GM12872 (cell line): Measurements from ENCODE around the gene ZNF860.

ENCODE experiments used
- TF ChIP-seq, protein P1 (sequence below): IDR thresholded peaks from 3 replicates; pipeline ENCODE4 v1.5.1; 2011; ENCODE audit warnings: low read depth, mild to moderate bottlenecking, low read length, moderate library complexity; ENCODE audit not compliant: insufficient read depth

The ZNF860 gene

GRCh38 chr3:31973081-31973480 lies 8.5 kb upstream of the ZNF860 start:
- TF ChIP-seq, protein P1, sequence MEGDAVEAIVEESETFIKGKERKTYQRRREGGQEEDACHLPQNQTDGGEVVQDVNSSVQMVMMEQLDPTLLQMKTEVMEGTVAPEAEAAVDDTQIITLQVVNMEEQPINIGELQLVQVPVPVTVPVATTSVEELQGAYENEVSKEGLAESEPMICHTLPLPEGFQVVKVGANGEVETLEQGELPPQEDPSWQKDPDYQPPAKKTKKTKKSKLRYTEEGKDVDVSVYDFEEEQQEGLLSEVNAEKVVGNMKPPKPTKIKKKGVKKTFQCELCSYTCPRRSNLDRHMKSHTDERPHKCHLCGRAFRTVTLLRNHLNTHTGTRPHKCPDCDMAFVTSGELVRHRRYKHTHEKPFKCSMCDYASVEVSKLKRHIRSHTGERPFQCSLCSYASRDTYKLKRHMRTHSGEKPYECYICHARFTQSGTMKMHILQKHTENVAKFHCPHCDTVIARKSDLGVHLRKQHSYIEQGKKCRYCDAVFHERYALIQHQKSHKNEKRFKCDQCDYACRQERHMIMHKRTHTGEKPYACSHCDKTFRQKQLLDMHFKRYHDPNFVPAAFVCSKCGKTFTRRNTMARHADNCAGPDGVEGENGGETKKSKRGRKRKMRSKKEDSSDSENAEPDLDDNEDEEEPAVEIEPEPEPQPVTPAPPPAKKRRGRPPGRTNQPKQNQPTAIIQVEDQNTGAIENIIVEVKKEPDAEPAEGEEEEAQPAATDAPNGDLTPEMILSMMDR: no peak

- TF ChIP-seq, protein P1: no peak
These were observed 7.7 kb upstream of the ZNF860 start for GRCh38 chr3:31973837-31974236.

DNA sequence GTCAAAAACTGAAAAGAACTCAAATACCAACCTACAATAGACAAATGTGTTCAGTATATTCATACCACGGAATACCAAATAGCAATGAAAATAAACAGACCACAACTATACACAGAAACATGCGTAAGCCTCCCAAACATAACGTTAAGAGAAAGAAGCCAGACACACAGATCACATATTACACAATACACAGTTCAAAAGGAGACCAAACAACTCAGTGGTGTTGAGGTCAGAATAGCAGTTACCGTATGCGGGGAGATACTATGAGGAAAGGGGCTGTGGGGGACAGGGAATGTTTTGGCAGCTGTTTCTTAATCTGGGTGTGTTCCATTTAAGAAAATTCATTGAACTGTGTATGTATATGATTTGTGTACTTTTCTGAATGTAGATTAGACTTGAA lies 7.1 kb upstream of the ZNF860 start:
- TF ChIP-seq, protein P1: no peak

GRCh38 chr3:31974964-31975363 lies 6.6 kb upstream of the ZNF860 start:
- TF ChIP-seq, protein P1: no peak

DNA sequence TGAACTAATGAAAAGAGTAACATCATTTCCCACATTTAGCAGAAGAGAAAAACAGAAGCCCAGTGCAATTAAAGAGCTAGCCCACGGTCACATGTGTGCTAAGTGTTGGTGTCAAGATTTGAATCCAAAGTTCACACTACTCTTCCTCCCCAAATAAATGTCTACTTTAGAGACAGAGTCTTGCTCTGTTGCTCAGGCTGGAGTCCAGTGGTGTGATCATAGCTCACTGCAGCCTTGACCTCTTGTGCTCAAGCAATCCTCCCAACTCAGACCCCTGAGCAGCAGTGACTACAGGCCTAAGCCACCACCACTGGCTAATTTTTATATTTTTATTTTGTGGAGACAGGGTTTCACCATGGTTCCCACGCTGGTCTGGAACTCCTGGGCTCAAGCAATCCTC lies 5.2 kb upstream of the ZNF860 start:
- TF ChIP-seq, protein P1: no peak

GRCh38 chr3:31977736-31978135 lies 3.8 kb upstream of the ZNF860 start:
- TF ChIP-seq, protein P1: no peak

GRCh38 chr3:31978553-31978952 lies 3.0 kb upstream of the ZNF860 start:
- TF ChIP-seq, protein P1: no peak
